BE2C (cell line): Measurements from ENCODE around the gene NKX6-2.

Source experiments
- DNase-seq: peaks from one replicate; pipeline ENCODE4 v3.0.0-alpha.2; 2020
- H3K27me3 ChIP-seq: fragments of 250-450 bp; sonication (Bioruptor Pico); 2 replicates; pipeline ENCODE4 v1.5.1; 2020; ENCODE audit warnings: mild to moderate bottlenecking
- H3K36me3 ChIP-seq: fragments of 250-450 bp; sonication (Bioruptor Pico); 2 replicates; pipeline ENCODE4 v1.5.1; 2020; ENCODE audit warnings: mild to moderate bottlenecking
- H3K4me1 ChIP-seq: fragments of 250-450 bp; sonication (Bioruptor Pico); 2 replicates; pipeline ENCODE4 v1.5.1; 2020
- H3K4me3 ChIP-seq: 2 replicates; pipeline ENCODE4 v1.5.1; 2011; ENCODE audit warnings: low read depth, low read length
- H3K9me3 ChIP-seq: fragments of 250-450 bp; sonication (Bioruptor Pico); 2 replicates; pipeline ENCODE4 v1.5.1; 2020
- CTCF ChIP-seq: IDR thresholded peaks from 2 replicates; pipeline ENCODE4 v1.5.1; 2012; ENCODE audit warnings: mild to moderate bottlenecking, low read depth, low read length

Gene NKX6-2

GRCh38 chr10:132764108-132764507, 21.8 kb downstream of the NKX6-2 start:
- H3K36me3 ChIP-seq, result no peaks in the 10 kb centered on the region
- no peak overlapping the region for H3K4me3 ChIP-seq
- DNase-seq, result no peak
- no peaks in the 10 kb centered on the region for H3K4me1 ChIP-seq
- no peak for TF ChIP-seq CTCF
- H3K9me3 ChIP-seq, result no peaks in the 10 kb centered on the region
- H3K27me3 ChIP-seq, result no peaks in the 10 kb centered on the region

- H3K27me3 ChIP-seq, result no peaks in the 10 kb centered on the region
- no peak for TF ChIP-seq CTCF
- no peaks in the 10 kb centered on the region for H3K9me3 ChIP-seq
Observed at GRCh38 chr10:132763545-132763944, 22.4 kb downstream of the NKX6-2 start.

GRCh38 chr10:132762267-132762666, 23.7 kb downstream of the NKX6-2 start:
- TF ChIP-seq CTCF, result no peak
- Histone ChIP-seq H3K9me3 (no peaks in the 10 kb centered on the region), H3K27me3 (no peaks in the 10 kb centered on the region), H3K36me3 (no peaks in the 10 kb centered on the region), H3K4me1 (no peaks in the 10 kb centered on the region), H3K4me3 (no peak overlapping the region)
- no peak for DNase-seq

More at GRCh38 chr10:132763545-132763944, 22.4 kb downstream of the NKX6-2 start:
- no peak overlapping the region for H3K4me3 ChIP-seq
- H3K4me1 ChIP-seq, result no peaks in the 10 kb centered on the region
- H3K36me3 ChIP-seq, result no peaks in the 10 kb centered on the region
- no peak for DNase-seq

GRCh38 chr10:132761395-132762060, 24.4 kb downstream of the NKX6-2 start:
- Histone ChIP-seq H3K36me3 (no peaks in the 10 kb centered on the region), H3K4me3 (no peak overlapping the region), H3K9me3 (no peaks in the 10 kb centered on the region), H3K4me1 (no peaks in the 10 kb centered on the region), H3K27me3 (no peaks in the 10 kb centered on the region)
- no peak for DNase-seq
- TF ChIP-seq CTCF, result no peak

GRCh38 chr10:132758865-132759264, 27.1 kb downstream of the NKX6-2 start:
- H3K27me3 ChIP-seq, result no peaks in the 10 kb centered on the region
- H3K36me3 ChIP-seq, result no peaks in the 10 kb centered on the region
- no peaks in the 10 kb centered on the region for H3K4me1 ChIP-seq
- no peak for TF ChIP-seq CTCF
- no peak overlapping the region for H3K4me3 ChIP-seq
- no peaks in the 10 kb centered on the region for H3K9me3 ChIP-seq
- DNase-seq, result no peak

GRCh38 chr10:132757171-132757570, 28.8 kb downstream of the NKX6-2 start:
- Histone ChIP-seq H3K4me3 (no peak overlapping the region), H3K36me3 (no peaks in the 10 kb centered on the region), H3K4me1 (no peaks in the 10 kb centered on the region), H3K9me3 (no peaks in the 10 kb centered on the region), H3K27me3 (no peaks in the 10 kb centered on the region)
- no peak for TF ChIP-seq CTCF
- DNase-seq, result no peak
